NCI-H2196 (cell line): ENCODE data around the gene ICE1.
"Not testable (repeated sequence)": the region's sequence is repeated elsewhere in the genome, so short reads cannot be mapped to it uniquely, and the experiment has no call there.

ENCODE experiments used
- DNase-seq: peaks from one replicate; lab custom pipeline; 2025; ENCODE audit not compliant: unreplicated experiment; lab: John Stamatoyannopoulos, UW

ICE1 gene

DNA sequence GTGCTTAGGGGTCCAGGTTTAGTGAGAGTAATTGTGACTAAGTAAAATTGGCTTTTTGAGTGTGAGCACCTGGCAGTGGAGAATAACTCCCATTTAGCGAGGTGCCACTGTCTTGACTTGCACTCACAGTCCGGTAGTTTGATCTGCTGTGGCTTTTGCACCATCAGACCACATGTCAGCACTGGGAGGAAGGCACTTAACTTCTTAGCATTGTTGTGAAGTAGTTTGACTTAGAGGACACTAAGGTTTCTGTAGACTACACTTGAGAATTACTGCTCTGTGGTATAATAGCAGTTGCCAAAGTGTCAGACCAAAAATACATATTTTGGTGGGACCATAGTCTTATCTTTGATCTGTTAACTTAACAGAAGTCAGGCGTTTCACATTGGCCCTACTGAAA lies 63.6 kb downstream of the ICE1 start:
- no peak for DNase-seq

DNA sequence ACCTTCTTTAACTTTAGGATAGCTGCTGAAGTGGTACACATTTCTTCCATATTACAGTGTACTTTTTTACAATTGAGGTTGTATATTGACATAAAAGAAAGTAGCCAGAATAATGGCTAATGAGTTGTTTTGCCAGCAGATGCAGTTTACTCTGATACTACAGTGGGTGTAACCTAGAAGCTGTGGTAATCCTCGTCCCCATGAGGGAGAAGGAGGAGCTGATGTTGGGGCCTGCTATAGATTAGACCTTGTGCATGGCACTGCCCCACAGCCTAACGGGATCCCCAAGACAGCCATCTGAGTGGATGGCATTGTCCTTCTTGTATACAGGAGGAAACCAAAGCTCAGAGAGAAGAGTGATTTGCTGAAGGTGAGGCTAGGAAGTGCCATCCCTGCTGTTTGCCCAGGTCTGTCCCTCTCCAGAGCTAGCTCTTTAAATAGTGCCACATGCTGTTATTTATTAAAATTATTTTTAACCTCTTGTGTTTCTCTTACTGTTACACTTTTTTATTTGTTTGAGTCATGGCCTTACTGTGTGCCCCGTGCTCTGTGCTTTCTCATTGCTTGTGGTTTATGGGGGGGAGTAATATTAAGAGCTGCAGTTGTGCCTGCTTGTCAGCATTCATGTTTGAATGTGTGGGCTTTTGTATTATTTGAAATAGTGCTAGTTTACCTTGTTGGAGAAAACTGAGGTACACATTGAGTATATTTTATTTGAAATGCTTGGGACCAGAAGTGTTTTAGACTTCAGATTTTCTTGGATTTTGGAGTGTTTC lies 65.3 kb downstream of the ICE1 start:
- DNase-seq = no peak

DNA sequence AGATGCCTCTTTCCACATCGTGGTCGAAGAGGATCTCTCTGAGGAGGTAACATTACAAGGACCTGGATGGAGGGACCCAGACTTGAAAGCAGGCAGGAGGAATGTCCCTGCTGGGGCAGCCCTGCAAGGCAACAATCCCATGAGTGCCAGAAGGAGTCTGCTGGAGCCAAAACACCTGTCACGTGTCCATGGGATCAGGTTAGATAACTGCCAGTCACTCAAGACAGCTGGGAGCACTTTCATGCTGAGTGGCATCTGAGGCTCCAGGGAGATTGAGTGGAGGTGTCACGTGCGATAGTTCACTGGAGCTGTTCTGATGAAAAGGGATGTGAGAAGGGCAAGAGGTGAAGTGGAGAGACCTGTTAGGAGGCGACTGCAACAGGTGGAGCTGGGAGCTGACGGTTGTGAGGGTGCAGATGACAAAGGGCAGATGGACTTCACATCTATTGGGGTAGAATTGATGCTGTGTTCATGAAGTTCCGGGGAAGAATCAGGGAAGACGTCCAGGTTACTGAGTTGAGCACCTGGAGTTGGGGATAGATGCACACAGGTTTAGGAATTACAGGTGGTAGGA lies 68.4 kb downstream of the ICE1 start:
- no peak for DNase-seq

DNA sequence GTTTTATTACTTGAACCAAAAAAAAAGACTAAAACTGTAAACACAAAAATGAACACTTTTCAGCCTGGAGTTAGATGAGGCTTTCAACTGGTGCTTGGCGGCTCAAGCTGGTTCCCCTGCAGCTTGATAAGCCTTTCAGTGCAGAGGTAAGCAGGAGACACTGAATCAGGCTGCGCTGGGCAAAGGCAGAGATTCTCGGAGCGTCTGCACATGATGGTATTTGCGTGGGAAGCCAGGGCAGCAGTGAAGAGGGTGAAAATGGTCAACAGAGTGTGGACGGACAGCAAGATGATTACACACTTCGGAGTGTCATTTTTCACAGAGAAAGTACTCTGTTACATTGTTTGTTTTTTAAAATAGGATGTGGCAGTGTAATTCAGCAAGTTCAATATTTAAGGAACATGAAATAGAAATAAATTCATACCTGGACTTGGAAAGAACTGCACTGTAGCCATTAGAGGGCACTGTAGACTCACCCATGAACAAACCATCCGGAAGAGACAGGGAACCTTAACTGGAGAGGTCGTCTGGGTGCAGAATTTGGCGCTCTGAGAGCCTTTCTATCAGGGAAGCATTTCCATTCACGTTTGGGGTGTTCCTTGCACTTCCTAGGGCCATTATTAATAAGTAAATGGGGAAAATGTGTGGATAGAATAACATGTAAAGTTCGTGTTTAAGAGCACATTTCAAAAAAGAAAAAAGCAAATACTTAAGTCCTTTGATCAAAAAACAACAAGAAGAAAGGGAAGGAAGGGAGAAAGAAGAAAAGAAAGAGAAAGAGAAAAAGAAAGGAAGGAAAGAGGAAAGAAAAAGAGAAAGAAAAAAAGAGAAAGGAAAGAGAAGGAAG lies 69.8 kb downstream of the ICE1 start:
- DNase-seq = peak; percentile 73

DNA sequence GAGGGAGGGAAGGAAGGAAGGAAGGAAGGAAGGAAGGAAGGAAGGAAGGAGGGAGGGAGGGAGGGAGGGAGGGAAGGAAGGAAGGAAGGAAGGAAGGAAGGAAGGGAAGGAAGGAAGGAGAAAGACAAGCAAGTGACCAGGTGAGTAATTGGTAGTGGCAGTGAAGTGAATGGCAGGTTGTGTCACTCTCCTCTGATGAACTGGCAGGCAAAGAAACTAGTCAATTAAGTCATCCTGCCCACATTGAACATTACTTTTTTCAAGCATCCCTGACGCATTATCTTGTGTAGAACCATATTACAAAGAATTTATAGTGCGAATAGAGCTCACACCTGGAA lies 70.4 kb downstream of the ICE1 start:
- DNase-seq = not testable (repeated sequence)

DNA sequence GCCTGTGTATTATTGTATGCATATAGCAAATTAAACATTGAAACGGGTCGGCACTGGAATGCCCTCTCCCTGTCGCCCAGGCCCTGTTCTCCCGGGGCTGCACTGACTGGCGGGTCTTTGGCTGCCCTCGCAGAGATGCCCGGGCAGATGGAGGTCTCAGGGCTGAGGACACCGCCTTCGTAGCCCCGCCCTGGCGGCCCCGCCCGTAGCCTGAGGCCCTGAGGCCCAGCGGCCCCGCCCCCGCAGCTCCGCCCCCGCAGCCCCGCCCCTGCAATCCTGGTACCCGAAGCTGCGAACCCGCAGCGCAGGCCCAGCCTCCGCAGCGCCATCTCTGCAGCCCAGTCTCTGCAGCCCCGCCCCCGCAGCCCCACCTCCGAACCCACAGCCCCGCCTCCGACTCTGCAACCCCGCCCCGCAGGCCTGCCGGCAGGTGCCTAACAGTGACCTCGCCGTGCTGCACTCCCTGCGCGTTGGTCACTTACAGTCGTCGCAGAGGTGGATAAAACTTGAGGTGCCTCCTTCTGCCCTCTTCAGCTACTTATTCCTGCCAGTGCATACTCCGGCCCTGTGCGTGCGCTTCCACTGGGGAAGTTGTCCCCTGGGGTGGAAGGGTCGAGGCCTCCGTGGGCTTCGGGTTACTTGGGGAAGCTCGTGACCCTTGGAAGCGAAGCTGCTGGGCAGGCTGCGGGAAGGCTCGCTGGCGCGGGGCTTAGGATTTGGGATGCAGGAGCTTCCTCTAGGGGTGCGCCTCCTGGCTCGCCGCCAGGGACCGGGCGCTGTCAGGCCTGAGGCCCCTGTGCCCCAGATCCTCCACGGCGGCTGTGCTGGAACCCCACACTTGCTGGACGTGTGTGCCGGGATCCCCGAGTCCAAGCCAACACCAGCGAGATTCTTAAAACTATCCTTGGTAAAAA lies 72.3 kb downstream of the ICE1 start:
- no peak for DNase-seq

DNA sequence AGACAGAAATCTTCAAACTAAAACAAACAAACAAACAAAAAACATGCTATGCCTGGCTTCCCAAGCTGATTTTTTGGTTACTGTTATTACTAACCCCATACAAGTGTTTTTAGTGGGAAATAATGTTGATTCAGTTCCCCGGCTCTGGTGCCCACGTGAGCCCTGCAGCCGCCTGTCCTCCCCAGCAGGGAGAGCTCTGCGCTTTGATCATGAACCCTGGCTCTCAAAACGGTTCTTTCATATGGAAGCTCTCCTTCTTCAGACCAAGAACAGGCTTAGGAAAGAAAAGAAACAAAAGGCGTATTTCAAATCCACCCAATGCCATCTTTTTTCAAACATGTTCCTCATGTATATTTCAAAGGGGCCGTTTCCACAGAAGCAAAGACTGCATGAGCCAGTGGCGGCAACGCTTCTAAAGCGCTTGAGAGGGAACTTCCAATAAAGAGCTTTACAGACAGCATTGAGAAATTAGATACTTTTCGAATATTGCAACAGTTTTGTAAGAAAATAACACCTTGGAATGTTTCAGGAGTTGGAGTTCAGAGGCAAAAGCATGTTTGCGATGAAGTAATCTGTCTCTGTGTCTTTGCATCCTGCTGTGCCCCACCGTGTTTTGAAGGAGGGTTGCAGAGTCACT lies 74.8 kb downstream of the ICE1 start:
- peak; percentile 56 for DNase-seq

DNA sequence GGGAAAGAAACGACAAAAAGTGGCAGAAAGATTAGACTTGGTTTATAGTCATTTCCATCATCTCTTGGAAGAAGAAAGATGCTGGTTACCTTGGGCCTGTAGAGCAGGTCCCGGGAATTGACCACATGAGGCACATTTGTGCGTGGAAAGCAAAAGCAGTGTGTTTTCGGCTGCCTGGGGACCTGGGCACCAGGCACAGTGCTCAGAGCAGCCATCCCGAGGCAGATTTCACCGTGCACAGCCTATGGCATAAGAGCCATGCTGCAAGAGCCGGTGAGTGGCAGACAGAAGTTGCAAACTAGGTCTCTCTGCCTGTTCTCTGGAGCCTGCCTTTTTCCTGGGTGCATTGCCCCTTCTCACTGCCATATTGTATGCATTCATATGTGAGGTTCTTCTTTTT lies 77.0 kb downstream of the ICE1 start:
- no peak for DNase-seq

DNA sequence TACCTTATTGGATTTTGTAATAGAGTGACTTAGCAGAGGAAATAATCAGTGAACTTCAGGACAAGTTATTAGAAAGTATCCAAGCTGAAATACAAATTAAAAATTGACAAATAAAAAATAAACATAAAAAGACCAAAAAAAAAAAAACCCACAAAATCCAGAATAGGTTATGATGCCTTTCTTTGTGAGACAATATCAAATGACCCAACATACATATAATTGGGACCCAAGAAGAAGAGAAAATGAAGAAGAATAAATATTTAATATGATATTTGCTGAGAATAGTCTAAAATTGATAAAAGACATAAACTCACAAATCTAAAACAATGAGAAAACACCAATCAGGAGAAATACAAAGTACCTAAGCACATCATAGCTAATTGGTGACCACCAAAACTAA lies 81.8 kb downstream of the ICE1 start:
- DNase-seq = no peak

DNA sequence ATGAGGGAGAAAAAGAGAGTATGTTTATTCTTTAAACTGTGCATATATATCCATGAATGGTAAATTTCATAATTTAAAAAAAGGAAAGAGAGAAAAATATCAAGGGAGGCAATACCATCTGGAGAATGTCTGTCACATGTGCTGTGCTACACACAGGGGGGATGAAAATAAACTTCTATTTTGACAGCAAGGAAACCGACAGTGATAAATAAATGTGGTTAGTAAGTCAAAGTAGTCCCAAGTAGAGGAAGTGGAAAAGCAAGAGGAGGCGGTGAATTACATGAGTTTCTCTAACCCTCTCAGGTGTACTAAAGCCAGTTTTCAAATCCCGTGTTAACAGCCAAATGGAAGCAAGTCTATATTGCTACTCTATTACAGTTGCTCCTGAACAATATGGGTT lies 83.3 kb downstream of the ICE1 start:
- no peak for DNase-seq

DNA sequence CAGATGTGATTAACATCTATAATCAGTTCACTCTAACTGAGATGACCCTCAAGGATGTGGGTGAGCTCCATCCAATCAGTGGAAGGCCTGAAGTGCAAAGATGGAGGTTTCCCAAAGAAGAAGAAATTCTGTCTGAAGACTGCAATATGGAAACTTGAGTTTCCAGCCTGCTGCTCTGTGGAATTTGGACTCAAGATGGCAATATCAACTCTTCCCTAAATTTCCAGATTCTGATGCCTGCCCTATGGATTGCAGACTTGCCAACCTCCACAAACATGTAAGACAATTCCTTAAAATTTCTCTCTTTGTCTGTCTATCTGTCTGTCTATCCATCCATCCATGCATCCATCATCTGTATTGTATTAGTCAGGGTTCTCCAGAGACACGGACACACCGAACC lies 85.9 kb downstream of the ICE1 start:
- DNase-seq = no peak

DNA sequence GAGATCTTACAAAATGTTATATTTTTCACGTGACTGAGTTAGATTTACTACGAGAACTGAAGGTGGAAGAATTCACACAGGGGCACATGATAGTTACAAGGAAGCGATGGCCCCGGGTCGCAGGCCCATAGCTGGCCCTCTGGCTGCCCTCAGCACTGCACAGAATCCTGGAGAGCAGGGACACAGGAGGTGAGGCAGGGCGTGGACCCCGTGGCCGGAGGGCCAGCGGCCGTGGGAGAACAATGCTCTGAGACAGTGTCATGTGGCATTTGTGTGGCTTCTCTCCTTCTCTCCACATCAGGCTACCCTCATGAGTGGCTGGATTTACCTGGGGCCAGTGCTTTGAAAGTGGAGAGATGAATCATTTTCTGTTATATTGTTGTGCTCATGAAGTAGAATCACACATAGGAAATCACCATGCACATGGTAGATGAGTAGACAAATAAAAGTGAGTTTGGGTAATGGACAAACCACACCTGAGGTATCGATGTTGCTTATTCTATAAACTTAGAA lies 89.5 kb downstream of the ICE1 start:
- no peak for DNase-seq

DNA sequence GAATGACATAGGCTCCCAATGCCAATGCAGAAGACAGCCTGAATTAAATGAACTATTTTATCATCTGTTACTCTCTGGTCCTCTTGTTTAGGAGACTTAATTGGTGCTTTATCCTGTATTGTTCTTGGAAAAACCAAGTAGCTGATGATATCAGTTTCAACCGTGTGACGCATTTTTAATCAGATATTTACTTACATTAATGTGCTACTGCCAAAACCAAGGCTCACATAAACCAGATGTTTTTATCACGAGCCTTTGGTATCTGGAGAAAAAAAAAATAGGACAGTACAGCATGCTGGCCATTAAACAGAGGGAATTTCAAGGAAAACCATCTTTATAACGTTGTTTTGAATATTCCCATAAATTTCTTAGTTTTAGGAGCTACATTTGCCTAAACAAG lies 90.1 kb downstream of the ICE1 start:
- DNase-seq = no peak

DNA sequence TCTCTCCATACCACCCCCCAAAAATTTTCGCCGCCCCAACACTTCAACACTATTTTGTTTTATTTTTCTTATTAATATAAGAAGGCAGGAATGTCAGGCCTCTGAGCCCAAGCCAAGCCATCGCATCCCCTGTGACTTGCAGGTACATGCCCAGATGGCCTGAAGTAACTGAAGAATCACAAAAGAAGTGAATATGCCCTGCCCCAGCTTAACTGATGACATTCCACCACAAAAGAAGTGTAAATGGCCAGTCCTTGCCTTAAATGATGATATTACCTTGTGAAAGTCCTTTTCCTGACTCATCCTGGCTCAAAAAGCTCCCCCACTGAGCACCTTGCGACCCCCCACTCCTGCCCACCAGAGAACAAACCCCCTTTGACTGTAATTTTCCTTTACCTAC lies 98.1 kb downstream of the ICE1 start:
- DNase-seq = not testable (repeated sequence)

DNA sequence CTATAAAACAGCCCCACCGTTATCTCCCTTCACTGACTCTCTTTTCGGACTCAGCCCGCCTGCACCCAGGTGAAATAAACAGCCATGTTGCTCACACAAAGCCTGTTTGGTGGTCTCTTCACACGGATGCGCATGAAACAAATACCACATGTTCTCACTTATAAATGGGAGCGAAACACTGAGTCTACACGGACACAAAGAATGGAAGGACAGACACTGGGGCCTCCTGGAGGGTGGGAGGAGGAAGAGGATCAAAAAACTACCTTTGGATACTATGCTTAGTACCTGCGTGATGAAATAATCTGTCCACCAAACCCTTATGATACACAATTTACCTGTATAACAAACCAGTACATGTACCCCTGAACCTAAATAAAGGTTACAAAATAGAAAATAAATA lies 98.6 kb downstream of the ICE1 start:
- no peak for DNase-seq

DNA sequence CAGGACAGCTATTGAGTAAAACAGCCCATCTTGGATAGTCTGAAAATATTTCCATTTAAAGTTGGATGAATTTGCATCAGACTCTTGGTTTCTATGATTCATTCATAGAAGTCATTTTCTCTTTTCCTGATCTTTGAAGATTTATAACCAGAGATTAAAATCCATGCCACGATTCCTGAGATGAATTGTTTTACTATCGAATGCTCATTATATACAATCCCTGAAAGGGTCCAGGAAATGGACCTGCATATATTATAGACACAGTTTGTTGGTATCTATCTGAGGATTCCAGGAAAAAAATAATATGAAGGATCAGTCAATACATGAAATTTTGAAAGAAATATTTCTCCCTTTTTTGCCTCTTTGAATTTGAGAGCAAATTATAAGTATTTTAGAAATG lies 99.0 kb downstream of the ICE1 start:
- no peak for DNase-seq

DNA sequence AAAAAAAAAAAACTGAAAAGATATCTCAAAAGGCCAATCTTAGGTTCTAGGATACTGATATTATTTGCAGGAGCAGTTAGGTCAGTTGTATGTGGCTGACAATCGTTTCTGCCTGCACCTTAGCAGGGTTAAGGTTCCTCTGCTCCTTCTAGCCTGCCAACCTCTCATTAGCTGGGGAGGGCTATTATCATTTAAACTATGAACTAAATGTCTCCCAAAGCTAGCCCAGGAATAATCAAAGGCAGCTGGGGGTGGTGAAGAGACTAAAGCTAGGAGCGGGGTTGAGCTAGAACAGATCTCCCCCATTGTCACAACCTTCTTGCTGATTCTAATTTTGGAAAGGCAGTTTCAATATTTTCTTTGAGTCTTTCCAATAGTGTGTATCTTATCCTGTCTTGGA lies 99.9 kb downstream of the ICE1 start:
- DNase-seq = no peak

DNA sequence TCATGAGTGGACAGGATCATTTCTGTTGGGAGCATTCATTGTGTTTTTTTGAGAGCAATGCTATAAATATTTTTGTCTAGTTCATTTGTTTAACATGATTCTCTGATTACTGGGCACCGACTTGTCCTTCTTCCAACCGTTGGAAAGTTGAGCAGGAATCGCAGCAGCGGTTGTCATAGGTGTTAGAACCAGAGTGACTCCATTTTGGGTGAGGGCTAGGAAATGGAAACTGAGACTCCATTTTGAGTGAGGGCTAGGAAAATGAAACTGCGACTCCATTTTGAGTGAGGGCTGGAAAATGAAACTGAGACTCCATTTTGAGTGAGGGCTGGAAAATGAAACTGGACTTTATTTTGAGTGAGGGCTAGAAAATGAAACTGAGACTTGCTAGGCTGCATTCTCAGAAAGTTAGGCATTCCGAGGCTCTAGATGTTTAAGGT lies 100.6 kb downstream of the ICE1 start:
- peak; percentile 19 for DNase-seq

DNA sequence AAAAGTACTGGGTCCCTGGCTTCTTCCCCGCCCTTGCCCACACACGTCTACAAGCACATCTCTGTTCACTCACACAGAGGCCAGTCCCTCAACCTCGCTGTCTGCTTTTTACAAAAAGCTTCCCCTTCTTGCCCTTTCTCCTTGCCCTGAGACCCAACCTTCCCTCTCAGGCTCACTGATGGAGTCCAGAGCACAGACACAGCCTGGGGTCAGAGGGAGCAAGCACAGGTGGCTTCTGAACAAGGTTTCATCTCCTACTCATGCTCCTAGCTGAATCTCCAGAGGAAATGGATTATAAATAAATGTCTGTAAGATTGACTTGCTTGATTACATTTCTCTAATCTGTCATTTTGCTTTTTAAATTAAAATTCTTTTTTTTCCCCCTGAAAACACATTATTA lies 101.8 kb downstream of the ICE1 start:
- DNase-seq = no peak

DNA sequence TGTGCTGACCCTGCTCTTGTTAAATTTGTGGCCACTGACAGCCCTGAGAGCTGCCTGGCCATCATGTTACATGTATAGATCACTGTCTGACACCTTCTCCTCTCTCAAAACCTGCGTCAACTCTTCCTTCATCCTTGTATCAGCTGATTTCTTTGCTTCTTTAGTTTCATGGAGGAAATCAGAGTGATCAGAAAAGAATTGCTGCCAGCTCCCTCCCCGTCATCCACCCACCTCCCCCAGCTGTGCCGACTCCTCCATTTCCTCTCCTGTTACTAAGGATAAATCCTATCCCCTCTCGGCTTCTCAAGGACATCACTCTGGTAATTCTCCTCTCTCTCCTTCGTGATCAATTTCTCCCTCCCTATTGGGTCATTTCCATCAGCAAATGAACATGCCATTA lies 108.9 kb downstream of the ICE1 start:
- DNase-seq = no peak
